ENCODE data around the gene MOV10.

The MOV10 gene

DNA sequence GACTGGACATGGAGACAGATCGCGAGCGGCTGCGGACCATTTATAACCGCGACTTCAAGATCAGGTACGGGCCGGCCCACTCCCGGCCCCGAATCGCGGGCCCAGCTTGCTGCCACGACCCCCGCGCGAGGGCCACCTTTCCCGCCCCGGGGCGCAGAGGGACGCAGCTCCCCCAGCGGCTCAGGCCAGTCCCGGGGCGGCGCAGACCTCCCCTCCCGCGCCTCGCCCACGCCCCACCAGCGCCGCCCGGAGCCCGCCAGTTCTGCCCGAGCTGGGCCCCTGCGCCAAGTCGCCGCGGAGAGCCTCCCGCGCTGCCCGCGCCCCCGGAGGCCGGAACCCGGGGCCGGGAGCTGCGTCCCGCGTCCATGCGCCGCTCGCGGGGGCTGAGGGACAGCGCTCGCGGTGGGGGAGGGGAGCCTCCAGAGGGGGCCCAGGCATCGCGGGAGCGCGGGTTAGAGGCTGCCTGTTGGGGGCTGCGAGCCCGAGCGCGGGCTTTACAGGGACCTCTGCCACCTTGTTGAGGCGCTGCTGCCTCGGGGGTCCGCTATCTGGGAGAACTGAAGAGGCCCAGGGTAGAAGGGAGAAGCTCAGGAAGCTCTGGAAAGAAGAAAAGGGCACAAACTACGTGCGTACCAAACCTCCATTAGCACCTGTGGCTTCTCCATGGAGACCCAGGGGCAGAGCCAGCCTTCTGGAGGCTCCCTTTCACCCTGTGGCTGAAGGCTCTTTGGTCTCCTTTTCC, 698 bp downstream of the MOV10 start:
- peak overlapping the region; percentile 84 to 92 for H3K4me3 ChIP-seq (ENCODE audit: low read depth in 1 of 2, low read length in 2 of 2)
- H3K27ac ChIP-seq (ENCODE audit: low read length) = peak overlapping the region; percentile 93
- peaks cover under 1 to 5% of the 10 kb centered on the region in 2 donors for H3K36me3 ChIP-seq (ENCODE audit: control insufficient read depth in 1 of 2, insufficient read depth in 2 of 2, low read length in 2 of 2)
- no peaks in the 10 kb centered on the region for H3K27me3 ChIP-seq (ENCODE audit: low read depth, low read length)
- no peaks in the 10 kb centered on the region for H3K9me3 ChIP-seq (ENCODE audit: control insufficient read depth in 1 of 2, low read length in 2 of 2)
- H3K4me1 ChIP-seq (ENCODE audit: control insufficient read depth in 1 of 2, insufficient read depth in 2 of 2, low read length in 2 of 2) = peaks cover 6 to 19% of the 10 kb centered on the region in 2 donors

DNA sequence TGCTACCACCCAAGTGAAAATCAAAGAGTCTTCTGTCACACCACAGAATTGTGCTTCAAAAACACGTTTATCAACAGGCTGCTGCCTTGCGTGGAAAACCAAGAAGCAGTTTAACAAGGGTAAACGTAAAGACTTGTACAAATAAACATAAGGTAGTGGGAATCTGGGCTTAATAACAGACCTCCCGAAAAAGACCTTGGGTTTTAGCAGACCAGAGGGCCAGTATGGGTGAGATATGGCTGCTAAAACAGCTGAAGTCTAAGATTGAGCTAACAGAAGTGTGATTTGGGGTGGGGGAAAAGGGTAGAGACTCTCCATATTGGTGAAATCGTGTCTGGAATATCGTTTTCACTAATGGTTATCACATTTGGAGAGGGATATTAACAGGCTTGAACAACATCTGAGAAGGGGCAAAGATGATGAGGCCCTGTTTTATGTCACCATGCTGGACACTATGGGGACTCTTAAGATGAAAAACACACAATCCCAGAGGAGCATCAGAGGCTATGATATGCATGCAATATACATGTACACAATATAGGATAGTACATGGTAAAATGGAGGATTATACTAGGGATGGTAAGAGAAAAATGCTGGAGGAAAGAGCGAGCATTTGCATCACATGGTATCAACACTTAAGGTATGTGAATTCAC, 1.4 kb downstream of the MOV10 start:
- peak overlapping the region; percentile 84 to 92 for H3K4me3 ChIP-seq (ENCODE audit: low read depth in 1 of 2, low read length in 2 of 2)

GRCh38 chr1:112676543-112676942, 2.1 kb downstream of the MOV10 start:
- H3K27me3 ChIP-seq (ENCODE audit: low read depth, low read length) = no peaks in the 10 kb centered on the region
- H3K4me3 ChIP-seq (ENCODE audit: low read depth in 1 of 2, low read length in 2 of 2) = no peak overlapping the region
- peaks cover 6 to 19% of the 10 kb centered on the region in 2 donors for H3K4me1 ChIP-seq (ENCODE audit: control insufficient read depth in 1 of 2, insufficient read depth in 2 of 2, low read length in 2 of 2)
- no peak overlapping the region for H3K27ac ChIP-seq (ENCODE audit: low read length)
- H3K9me3 ChIP-seq (ENCODE audit: control insufficient read depth in 1 of 2, low read length in 2 of 2) = no peaks in the 10 kb centered on the region
- H3K36me3 ChIP-seq (ENCODE audit: control insufficient read depth in 1 of 2, insufficient read depth in 2 of 2, low read length in 2 of 2) = no peaks in the 10 kb centered on the region

More for the DNA sequence above, 1.4 kb downstream of the MOV10 start:
- Histone ChIP-seq H3K27ac (ENCODE audit: low read length) (peak overlapping the region; percentile 52), H3K9me3 (ENCODE audit: control insufficient read depth in 1 of 2, low read length in 2 of 2) (no peaks in the 10 kb centered on the region), H3K36me3 (ENCODE audit: control insufficient read depth in 1 of 2, insufficient read depth in 2 of 2, low read length in 2 of 2) (no peaks in the 10 kb centered on the region), H3K4me1 (ENCODE audit: control insufficient read depth in 1 of 2, insufficient read depth in 2 of 2, low read length in 2 of 2) (peaks cover 6 to 19% of the 10 kb centered on the region in 2 donors), H3K27me3 (ENCODE audit: low read depth, low read length) (no peaks in the 10 kb centered on the region)

GRCh38 chr1:112677501-112677900, 3.0 kb downstream of the MOV10 start:
- Histone ChIP-seq H3K4me1 (ENCODE audit: control insufficient read depth in 1 of 2, insufficient read depth in 2 of 2, low read length in 2 of 2) (peaks cover 6 to 19% of the 10 kb centered on the region in 2 donors), H3K27me3 (ENCODE audit: low read depth, low read length) (no peaks in the 10 kb centered on the region), H3K4me3 (ENCODE audit: low read depth in 1 of 2, low read length in 2 of 2) (no peak overlapping the region), H3K36me3 (ENCODE audit: control insufficient read depth in 1 of 2, insufficient read depth in 2 of 2, low read length in 2 of 2) (no peaks in the 10 kb centered on the region), H3K27ac (ENCODE audit: low read length) (no peak overlapping the region), H3K9me3 (ENCODE audit: control insufficient read depth in 1 of 2, low read length in 2 of 2) (no peaks in the 10 kb centered on the region)

DNA sequence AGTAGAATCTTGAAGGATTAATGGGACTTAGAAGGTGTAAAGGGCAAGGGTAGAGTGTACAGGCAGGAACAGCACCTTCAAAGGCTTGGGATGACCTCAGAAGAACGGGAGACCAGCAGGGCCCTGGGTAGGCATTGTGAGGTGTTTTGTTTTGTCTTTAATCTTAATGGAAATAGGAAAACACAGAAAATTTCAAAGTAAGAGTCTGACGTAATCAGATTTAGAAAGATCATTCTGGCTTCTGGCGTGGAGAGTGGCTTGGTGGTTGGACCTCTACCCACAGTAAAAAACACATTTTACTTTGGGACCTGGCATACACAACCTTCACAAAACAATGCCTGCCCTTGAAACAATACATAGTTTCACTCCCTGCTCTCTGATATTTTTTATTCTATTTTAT, 4.1 kb downstream of the MOV10 start:
- no peak overlapping the region for H3K27ac ChIP-seq (ENCODE audit: low read length)
- peaks cover 1 to 14% of the 10 kb centered on the region in 2 donors for H3K4me1 ChIP-seq (ENCODE audit: control insufficient read depth in 1 of 2, insufficient read depth in 2 of 2, low read length in 2 of 2)
- no peak overlapping the region for H3K4me3 ChIP-seq (ENCODE audit: low read depth in 1 of 2, low read length in 2 of 2)
- no peaks in the 10 kb centered on the region for H3K36me3 ChIP-seq (ENCODE audit: control insufficient read depth in 1 of 2, insufficient read depth in 2 of 2, low read length in 2 of 2)
- no peaks in the 10 kb centered on the region for H3K27me3 ChIP-seq (ENCODE audit: low read depth, low read length)
- H3K9me3 ChIP-seq (ENCODE audit: control insufficient read depth in 1 of 2, low read length in 2 of 2) = no peaks in the 10 kb centered on the region

- no peaks in the 10 kb centered on the region for H3K27me3 ChIP-seq (ENCODE audit: low read depth, low read length)
- H3K9me3 ChIP-seq (ENCODE audit: control insufficient read depth in 1 of 2, low read length in 2 of 2) = no peaks in the 10 kb centered on the region
- no peak overlapping the region for H3K4me3 ChIP-seq (ENCODE audit: low read depth in 1 of 2, low read length in 2 of 2)
- H3K4me1 ChIP-seq (ENCODE audit: control insufficient read depth in 1 of 2, insufficient read depth in 2 of 2, low read length in 2 of 2) = peaks cover 0 to 5% of the 10 kb centered on the region in 2 donors
- H3K36me3 ChIP-seq (ENCODE audit: control insufficient read depth in 1 of 2, insufficient read depth in 2 of 2, low read length in 2 of 2) = peaks cover 11 to 15% of the 10 kb centered on the region in 2 donors
- no peak overlapping the region for H3K27ac ChIP-seq (ENCODE audit: low read length)
These were observed 11.5 kb downstream of the MOV10 start for GRCh38 chr1:112685913-112686312.

DNA sequence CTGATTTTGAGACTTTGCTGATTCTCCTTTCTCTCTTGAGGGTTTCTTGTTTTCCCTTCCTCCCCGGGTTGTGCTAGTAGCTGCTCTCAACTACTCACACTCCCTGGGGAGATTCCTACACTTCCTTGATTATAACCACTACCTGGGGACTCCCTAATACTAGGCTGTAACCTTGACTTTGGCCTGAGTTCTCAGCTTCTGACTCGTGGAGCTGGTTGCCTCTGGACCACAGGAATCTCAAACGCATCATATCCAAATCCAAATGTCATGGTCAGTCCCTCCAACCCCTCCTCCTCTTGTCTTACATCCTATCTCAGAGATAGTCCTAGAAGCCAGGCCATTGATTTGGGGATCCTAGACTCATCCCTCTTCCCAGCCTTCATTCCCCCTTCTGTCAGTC, 12.0 kb downstream of the MOV10 start:
- Histone ChIP-seq H3K36me3 (ENCODE audit: control insufficient read depth in 1 of 2, insufficient read depth in 2 of 2, low read length in 2 of 2) (peaks cover 14 to 18% of the 10 kb centered on the region in 2 donors), H3K4me3 (ENCODE audit: low read depth in 1 of 2, low read length in 2 of 2) (no peak overlapping the region), H3K4me1 (ENCODE audit: control insufficient read depth in 1 of 2, insufficient read depth in 2 of 2, low read length in 2 of 2) (peaks cover 0 to 5% of the 10 kb centered on the region in 2 donors), H3K9me3 (ENCODE audit: control insufficient read depth in 1 of 2, low read length in 2 of 2) (no peaks in the 10 kb centered on the region), H3K27ac (ENCODE audit: low read length) (no peak overlapping the region), H3K27me3 (ENCODE audit: low read depth, low read length) (no peaks in the 10 kb centered on the region)

DNA sequence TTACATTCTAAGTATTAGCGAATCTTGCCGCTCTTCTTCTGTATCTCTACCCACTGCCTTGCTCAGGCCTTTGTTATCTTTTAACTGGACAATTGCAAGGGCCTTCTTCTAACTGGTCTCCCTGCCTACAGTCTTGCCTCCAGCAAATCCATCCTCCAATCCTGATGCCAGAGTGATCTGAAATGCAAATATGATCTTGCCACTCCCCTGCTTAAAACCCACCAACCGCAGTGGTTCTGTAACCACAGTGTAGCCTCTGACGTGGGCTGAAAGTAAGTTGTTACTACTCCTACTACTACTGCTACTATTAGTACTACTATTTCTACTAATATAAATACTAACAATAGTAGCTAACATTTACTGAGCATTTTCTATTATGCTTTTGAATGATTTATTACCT, 12.4 kb downstream of the MOV10 start:
- H3K4me1 ChIP-seq (ENCODE audit: control insufficient read depth in 1 of 2, insufficient read depth in 2 of 2, low read length in 2 of 2) = peaks cover 0 to 5% of the 10 kb centered on the region in 2 donors
- H3K27me3 ChIP-seq (ENCODE audit: low read depth, low read length) = no peaks in the 10 kb centered on the region
- no peaks in the 10 kb centered on the region for H3K9me3 ChIP-seq (ENCODE audit: control insufficient read depth in 1 of 2, low read length in 2 of 2)
- H3K36me3 ChIP-seq (ENCODE audit: control insufficient read depth in 1 of 2, insufficient read depth in 2 of 2, low read length in 2 of 2) = peaks cover 17 to 22% of the 10 kb centered on the region in 2 donors
- H3K4me3 ChIP-seq (ENCODE audit: low read depth in 1 of 2, low read length in 2 of 2) = no peak overlapping the region
- no peak overlapping the region for H3K27ac ChIP-seq (ENCODE audit: low read length)

- Histone ChIP-seq H3K4me1 (ENCODE audit: control insufficient read depth in 1 of 2, insufficient read depth in 2 of 2, low read length in 2 of 2) (peaks cover 0 to 5% of the 10 kb centered on the region in 2 donors), H3K4me3 (ENCODE audit: low read depth in 1 of 2, low read length in 2 of 2) (no peak overlapping the region), H3K9me3 (ENCODE audit: control insufficient read depth in 1 of 2, low read length in 2 of 2) (no peaks in the 10 kb centered on the region), H3K27ac (ENCODE audit: low read length) (no peak overlapping the region), H3K36me3 (ENCODE audit: control insufficient read depth in 1 of 2, insufficient read depth in 2 of 2, low read length in 2 of 2) (peaks cover 20 to 27% of the 10 kb centered on the region in 2 donors), H3K27me3 (ENCODE audit: low read depth, low read length) (no peaks in the 10 kb centered on the region)
These were observed 12.9 kb downstream of the MOV10 start for GRCh38 chr1:112687361-112687760.

DNA sequence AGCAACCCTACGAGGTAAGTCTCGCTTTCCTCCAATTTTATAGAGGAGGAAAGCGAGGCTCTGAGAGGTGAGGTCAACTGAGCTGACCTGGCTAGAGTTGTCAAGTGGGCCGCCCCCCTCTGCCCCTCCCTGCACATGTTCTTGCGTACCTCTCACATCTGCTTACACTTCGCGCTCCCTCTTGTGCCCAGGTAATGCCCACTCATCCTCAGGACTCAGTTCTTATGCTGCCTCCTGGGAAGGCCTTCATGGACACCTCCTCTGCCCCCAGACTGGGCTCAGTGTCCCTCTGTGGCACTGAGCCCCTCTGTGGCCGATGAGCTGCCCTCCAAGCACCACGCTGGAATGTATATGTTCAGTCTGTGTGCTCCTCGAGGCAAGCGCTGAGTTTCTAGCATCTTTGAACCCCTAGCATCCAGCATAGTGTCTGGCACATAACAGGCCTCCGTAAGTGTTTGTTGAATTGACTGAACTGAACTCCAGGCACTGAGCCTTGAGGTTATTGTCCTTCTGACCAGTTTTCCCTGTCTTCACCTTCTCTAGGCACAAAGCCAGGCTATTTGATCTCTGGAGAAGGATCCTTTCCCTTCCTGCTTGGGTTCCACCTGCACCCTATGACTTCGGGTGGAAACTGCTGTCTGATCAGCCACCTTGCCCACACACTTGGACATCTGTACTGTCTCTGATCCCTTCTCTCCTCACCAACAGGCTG, 13.5 kb downstream of the MOV10 start:
- H3K4me1 ChIP-seq (ENCODE audit: control insufficient read depth in 1 of 2, insufficient read depth in 2 of 2, low read length in 2 of 2) = peaks cover 0 to 5% of the 10 kb centered on the region in 2 donors
- H3K27me3 ChIP-seq (ENCODE audit: low read depth, low read length) = no peaks in the 10 kb centered on the region
- H3K9me3 ChIP-seq (ENCODE audit: control insufficient read depth in 1 of 2, low read length in 2 of 2) = no peaks in the 10 kb centered on the region
- H3K36me3 ChIP-seq (ENCODE audit: control insufficient read depth in 1 of 2, insufficient read depth in 2 of 2, low read length in 2 of 2) = peaks cover 25 to 33% of the 10 kb centered on the region in 2 donors
- H3K4me3 ChIP-seq (ENCODE audit: low read depth in 1 of 2, low read length in 2 of 2) = no peak overlapping the region
- peak overlapping the region; percentile 68 for H3K27ac ChIP-seq (ENCODE audit: low read length)

- peak overlapping the region; percentile 68 for H3K27ac ChIP-seq (ENCODE audit: low read length)
These were observed 14.3 kb downstream of the MOV10 start for GRCh38 chr1:112688781-112689193.

More at GRCh38 chr1:112688781-112689193, 14.3 kb downstream of the MOV10 start:
- H3K9me3 ChIP-seq (ENCODE audit: control insufficient read depth in 1 of 2, low read length in 2 of 2) = no peaks in the 10 kb centered on the region
- H3K36me3 ChIP-seq (ENCODE audit: control insufficient read depth in 1 of 2, insufficient read depth in 2 of 2, low read length in 2 of 2) = peaks cover 28 to 38% of the 10 kb centered on the region in 2 donors
- peaks cover 0 to 5% of the 10 kb centered on the region in 2 donors for H3K4me1 ChIP-seq (ENCODE audit: control insufficient read depth in 1 of 2, insufficient read depth in 2 of 2, low read length in 2 of 2)
- no peaks in the 10 kb centered on the region for H3K27me3 ChIP-seq (ENCODE audit: low read depth, low read length)
- no peak overlapping the region for H3K4me3 ChIP-seq (ENCODE audit: low read depth in 1 of 2, low read length in 2 of 2)

Data from muscle layer of duodenum (tissue), 2 donors.